Measurements from ENCODE around the gene RAP1B. TPM values are rescaled to one million over a fixed set of nuclear protein-coding genes. Genes with fewer than 3 reads are reported as not detected.

Gene RAP1B
- total and polyA plus RNA-seq, 9 of the 15 experiments (the other 6 are each of a cell fraction or from before 2014, with no cell fraction given), result 107 to 309 (median 170) TPM

- TF ChIP-seq ZNF24 (IDR thresholded peaks at IDR 0.05) (no peak), HDAC1 (IDR thresholded peaks at IDR 0.05) (peak in 1 of 2 experiments; percentile 54; a peak in 2 of 4 replicates), BHLHE40 (IDR thresholded peaks at IDR 0.05; ENCODE audit: low read length) (no peak), TEAD4 (IDR thresholded peaks at IDR 0.05; ENCODE audit: low read length) (no peak), TEAD4 (CRISPR knock-in tag; IDR thresholded peaks at IDR 0.05; ENCODE audit: borderline replicate concordance) (no peak), CEBPG (CRISPR knock-in tag; IDR thresholded peaks at IDR 0.05) (no peak), CEBPG (tag; conservative IDR thresholded peaks at IDR 0.05 in 1 of 2, IDR thresholded peaks at IDR 0.05 in 1 of 2) (no peak), ZNF79 (CRISPR knock-in tag; IDR thresholded peaks at IDR 0.05; ENCODE audit: low read depth) (no peak), TBP (optimal IDR thresholded peaks at IDR 0.05; ENCODE audit: low read depth, low read length) (peak; percentile 68), KLF6 (CRISPR knock-in tag; IDR thresholded peaks at IDR 0.05; ENCODE audit: borderline replicate concordance) (no peak), FOXJ3 (CRISPR knock-in tag; IDR thresholded peaks at IDR 0.05) (no peak), NFYB (IDR thresholded peaks at IDR 0.05; ENCODE audit: extremely low read depth, insufficient read length) (no peak), SNIP1 (IDR thresholded peaks at IDR 0.05; ENCODE audit: low read depth) (no peak), ZNF23 (CRISPR knock-in tag; IDR thresholded peaks at IDR 0.05) (no peak), IRF2 (CRISPR knock-in tag; IDR thresholded peaks at IDR 0.05) (no peak), SRSF7 (optimal IDR thresholded peaks at IDR 0.05; ENCODE audit: low read depth, low read length) (no peak), TAF15 (IDR thresholded peaks at IDR 0.05; ENCODE audit: low read depth, low read length) (no peak), E2F6 (IDR thresholded peaks at IDR 0.05; ENCODE audit: borderline replicate concordance in 1 of 2, extremely low read depth in 1 of 2, insufficient read depth in 1 of 2, insufficient read length in 1 of 2, low read depth in 1 of 2, low read length in 1 of 2, poor library complexity in 1 of 2, severe bottlenecking in 1 of 2) (peak; percentile 61 to 83), BRCA1 (IDR thresholded peaks at IDR 0.05) (no peak), BRCA1 (CRISPR knock-in tag; IDR thresholded peaks at IDR 0.05) (no peak), FOSL1 (tag; conservative IDR thresholded peaks at IDR 0.05) (no peak), AFF4 (CRISPR knock-in tag; IDR thresholded peaks at IDR 0.05) (no peak), KDM1A (IDR thresholded peaks at IDR 0.05) (no peak), CBFB (CRISPR knock-in tag; IDR thresholded peaks at IDR 0.05) (no peak), ZNF57 (CRISPR knock-in tag; IDR thresholded peaks at IDR 0.05) (no peak)
Measured at GRCh38 chr12:68610370-68611093, at the start of gene RAP1B (continued).

All from K562 (cell line).